Kidney (tissue), 14 donors: ENCODE data around the gene PPP1R14B. TPM values are rescaled to one million over a fixed set of nuclear protein-coding genes. Genes with fewer than 3 reads are reported as not detected.

Experiments
- DNase-seq, 5 donors: peaks; one replicate each; pipeline ENCODE4 v3.0.0-alpha.2; 2013 to 2020
- FAIRE-seq: peaks from 2 replicates; lab custom pipeline; 2012; peaks lifted over from hg19 to GRCh38; lab: Jason Lieb, UNC
- H3K27ac ChIP-seq, 2 donors: one replicate each; pipeline ENCODE4 v1.7.0; 2013; ENCODE audit warnings: low read depth in 2 of 2, low read length in 2 of 2, inconsistent platforms in 1 of 2
- H3K27me3 ChIP-seq: one replicate; pipeline ENCODE4 v1.7.1; 2013; ENCODE audit warnings: low read length, inconsistent platforms; ENCODE audit not compliant: control insufficient read depth, insufficient read depth
- H3K36me3 ChIP-seq, 3 donors: one replicate each; pipeline versions ENCODE4 v1.7.0 to v1.7.1; 2013; ENCODE audit warnings: low read length in 3 of 3, control low read depth in 1 of 3, inconsistent platforms in 1 of 3; ENCODE audit not compliant: insufficient read depth in 3 of 3, control insufficient read depth in 2 of 3
- H3K4me1 ChIP-seq, 3 donors: one replicate each; pipeline versions ENCODE4 v1.7.0 to v1.7.1; 2013; ENCODE audit warnings: low read length in 3 of 3, inconsistent platforms in 1 of 3, low read depth in 1 of 3; ENCODE audit not compliant: control insufficient read depth in 2 of 3, insufficient read depth in 2 of 3
- H3K4me3 ChIP-seq, 3 donors: one replicate each; pipeline versions ENCODE4 v1.7.0 to v1.8.1; 2013; ENCODE audit warnings: low read length in 3 of 3, control low read depth in 1 of 3, inconsistent platforms in 1 of 3
- H3K9ac ChIP-seq, 3 donors: one replicate each; pipeline versions ENCODE4 v1.7.0 to v1.7.1; 2013; ENCODE audit warnings: low read length in 3 of 3, control low read depth in 1 of 3, inconsistent platforms in 1 of 3
- H3K9me3 ChIP-seq, 3 donors: one replicate each; pipeline versions ENCODE4 v1.7.0 to v1.7.1; 2013; ENCODE audit warnings: low read length in 3 of 3, control low read depth in 1 of 3, inconsistent platforms in 1 of 3; ENCODE audit not compliant: control insufficient read depth in 2 of 3, insufficient read depth in 1 of 3
- CTCF ChIP-seq: IDR thresholded peaks from 3 replicates; pipeline ENCODE4 v1.5.1; 2012; ENCODE audit warnings: mild to moderate bottlenecking, moderate library complexity, borderline replicate concordance; ENCODE audit not compliant: insufficient read depth; ENCODE audit errors: extremely low read depth
- intact Hi-C: fragments of 100-400 bp; cut with DNase I; formaldehyde crosslinking; loops from one replicate; pipeline ENCODE4 v1.11.1; 2022
- polyA plus RNA-seq: library from polyadenylated mRNA; stranded (reverse); fragments of 350-450 nt; fragmentation: Illumina TruSeq; extraction: RNeasy Lipid Tissue Mini Kit (QIAGEN cat#74804); gene quantifications from one replicate; pipeline ENCODE4 v1.2.3, GENCODE V29; 2014; ENCODE audit warnings: low read depth, low replicate concordance; ENCODE audit not compliant: insufficient read depth
- total RNA-seq: library from RNA; stranded (reverse); fragmentation: NEBNext Ultra II Directional; extraction: Animal tissue kit (Norgen Biotek cat#: 25700); gene quantifications from one replicate; pipeline ENCODE4 v1.2.1, GENCODE V29; 2021
- donor health status: control.
- donor health status: control.
- donor health status: control.
- donor health status: control.
- donor health status: control.
- donor health status: DM: yes; HTN: yes; CAD: no.
- donor health status: Normal renal cell carcinoma (clear cell type).

Gene PPP1R14B
- total and polyA plus RNA-seq, 2 donors from 2014 or later: 86.5 to 145 TPM

- H3K27ac ChIP-seq: no peak overlapping the region
- DNase-seq (no peak), FAIRE-seq (no peak)
- H3K9ac ChIP-seq: no peak overlapping the region
- H3K4me3 ChIP-seq: no peak overlapping the region
- H3K36me3 ChIP-seq: no peaks in the 10 kb centered on the region
- H3K4me1 ChIP-seq: peaks cover 0 to 20% (median 0%) of the 10 kb centered on the region in 3 donors
- peaks cover 45% of the 10 kb centered on the region for H3K27me3 ChIP-seq
- no peak for TF ChIP-seq CTCF
- intact Hi-C loops: no loop called here
- H3K9me3 ChIP-seq: no peaks in the 10 kb centered on the region
Measured at GRCh38 chr11:64295760-64296159, 49.0 kb upstream of the PPP1R14B start.

GRCh38 chr11:64294774-64295173 lies 48.0 kb upstream of the PPP1R14B start:
- no peak for FAIRE-seq

GRCh38 chr11:64292460-64293254 lies 45.9 kb upstream of the PPP1R14B start:
- intact Hi-C loops: no loop called here
- Histone ChIP-seq H3K27ac (no peak overlapping the region), H3K9ac (no peak overlapping the region), H3K4me3 (no peak overlapping the region), H3K4me1 (peaks cover 0 to 3% (median 0%) of the 10 kb centered on the region in 3 donors), H3K9me3 (no peaks in the 10 kb centered on the region), H3K36me3 (no peaks in the 10 kb centered on the region), H3K27me3 (peaks cover 39% of the 10 kb centered on the region)
- no peak for FAIRE-seq
- DNase-seq: no peak
- TF ChIP-seq CTCF: no peak

More at GRCh38 chr11:64294774-64295173, 48.0 kb upstream of the PPP1R14B start:
- TF ChIP-seq CTCF: no peak
- Histone ChIP-seq H3K36me3 (no peaks in the 10 kb centered on the region), H3K9me3 (no peaks in the 10 kb centered on the region), H3K4me3 (no peak overlapping the region), H3K27ac (no peak overlapping the region), H3K4me1 (peaks cover 0 to 11% (median 0%) of the 10 kb centered on the region in 3 donors), H3K27me3 (peaks cover 47% of the 10 kb centered on the region), H3K9ac (no peak overlapping the region)
- intact Hi-C loops: no loop called here
- no peak for DNase-seq
